ENCODE results near the gene ATP6V1A.

DNA sequence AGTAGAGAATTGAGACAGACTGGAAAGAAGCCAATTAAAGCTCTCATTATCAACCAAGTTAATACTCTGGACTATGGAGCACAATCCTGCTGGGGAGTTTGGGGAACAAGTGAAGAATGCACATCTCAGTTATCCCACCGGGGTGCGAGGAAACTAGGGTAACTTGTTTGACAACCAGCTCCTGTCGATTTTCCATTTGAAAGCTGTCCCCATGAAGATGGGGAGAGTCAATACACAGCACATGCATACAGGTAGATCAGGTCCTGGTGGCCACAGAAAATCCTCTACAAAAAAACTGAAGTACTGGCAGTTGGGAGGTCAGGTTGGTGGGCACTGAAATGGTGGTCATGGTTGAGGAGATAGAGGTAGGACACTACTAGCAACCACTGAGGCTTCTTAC lies 66.0 kb downstream of the ATP6V1A start:
- TF ChIP-seq, protein P1, sequence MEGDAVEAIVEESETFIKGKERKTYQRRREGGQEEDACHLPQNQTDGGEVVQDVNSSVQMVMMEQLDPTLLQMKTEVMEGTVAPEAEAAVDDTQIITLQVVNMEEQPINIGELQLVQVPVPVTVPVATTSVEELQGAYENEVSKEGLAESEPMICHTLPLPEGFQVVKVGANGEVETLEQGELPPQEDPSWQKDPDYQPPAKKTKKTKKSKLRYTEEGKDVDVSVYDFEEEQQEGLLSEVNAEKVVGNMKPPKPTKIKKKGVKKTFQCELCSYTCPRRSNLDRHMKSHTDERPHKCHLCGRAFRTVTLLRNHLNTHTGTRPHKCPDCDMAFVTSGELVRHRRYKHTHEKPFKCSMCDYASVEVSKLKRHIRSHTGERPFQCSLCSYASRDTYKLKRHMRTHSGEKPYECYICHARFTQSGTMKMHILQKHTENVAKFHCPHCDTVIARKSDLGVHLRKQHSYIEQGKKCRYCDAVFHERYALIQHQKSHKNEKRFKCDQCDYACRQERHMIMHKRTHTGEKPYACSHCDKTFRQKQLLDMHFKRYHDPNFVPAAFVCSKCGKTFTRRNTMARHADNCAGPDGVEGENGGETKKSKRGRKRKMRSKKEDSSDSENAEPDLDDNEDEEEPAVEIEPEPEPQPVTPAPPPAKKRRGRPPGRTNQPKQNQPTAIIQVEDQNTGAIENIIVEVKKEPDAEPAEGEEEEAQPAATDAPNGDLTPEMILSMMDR (IDR thresholded peaks at IDR 0.05), result no peak
- no peak for TF ChIP-seq EZH2 (IDR thresholded peaks at IDR 0.05; ENCODE audit: borderline replicate concordance, insufficient read depth, low read depth, low read length, poor library complexity, severe bottlenecking)
